NCI-H146 (cell line): ENCODE measurements around the gene PLD3.
"Not testable (repeated sequence)": the region's sequence is repeated elsewhere in the genome, so short reads cannot be mapped to it uniquely, and the experiment has no call there.

ENCODE experiments used
- DNase-seq: peaks from one replicate; lab custom pipeline; 2025; lab: John Stamatoyannopoulos, UW

Gene PLD3

GRCh38 chr19:40365010-40365409 lies 16.5 kb downstream of the PLD3 start:
- no peak for DNase-seq

GRCh38 chr19:40365613-40366401 lies 17.3 kb downstream of the PLD3 start:
- DNase-seq = peak; percentile 25

GRCh38 chr19:40366697-40367561 lies 18.4 kb downstream of the PLD3 start:
- no peak for DNase-seq

GRCh38 chr19:40367577-40368434 lies 19.3 kb downstream of the PLD3 start:
- no peak for DNase-seq

GRCh38 chr19:40369797-40370196 lies 21.3 kb downstream of the PLD3 start:
- DNase-seq = no peak

GRCh38 chr19:40370253-40370652 lies 21.8 kb downstream of the PLD3 start:
- not testable (repeated sequence) for DNase-seq

GRCh38 chr19:40370997-40371801 lies 22.7 kb downstream of the PLD3 start:
- DNase-seq = no peak

GRCh38 chr19:40371802-40372122 lies 23.3 kb downstream of the PLD3 start:
- no peak for DNase-seq

GRCh38 chr19:40374084-40374483 lies 25.6 kb downstream of the PLD3 start:
- no peak for DNase-seq

GRCh38 chr19:40376286-40376862 lies 27.9 kb downstream of the PLD3 start:
- no peak for DNase-seq

- no peak for DNase-seq
These were observed 29.4 kb downstream of the PLD3 start for GRCh38 chr19:40377876-40378385.

- no peak for DNase-seq
These were observed 30.0 kb downstream of the PLD3 start for GRCh38 chr19:40378509-40378908.

- no peak for DNase-seq
These were observed 31.1 kb downstream of the PLD3 start for GRCh38 chr19:40379446-40380198.

- no peak for DNase-seq
These were observed 31.9 kb downstream of the PLD3 start for GRCh38 chr19:40380199-40381037.

GRCh38 chr19:40381321-40381720 lies 32.8 kb downstream of the PLD3 start:
- no peak for DNase-seq

- DNase-seq = peak; percentile 54
These were observed 35.3 kb downstream of the PLD3 start for GRCh38 chr19:40383668-40384248.

- DNase-seq = no peak
These were observed 38.7 kb downstream of the PLD3 start for GRCh38 chr19:40387155-40387554.

GRCh38 chr19:40388481-40388880 lies 40.0 kb downstream of the PLD3 start:
- DNase-seq = no peak
